GM23338 (cell line): ENCODE data around the gene CHIC2. TPM values are rescaled to one million over a fixed set of nuclear protein-coding genes. Genes with fewer than 3 reads are reported as not detected.

Experiments
- ATAC-seq: fragments of 200-7000 bp; cut with Tn5 transposase; 3 replicates; pipeline ENCODE4 v1.9.1; 2020
- DNase-seq: peaks from one replicate; pipeline ENCODE4 v3.0.0-alpha.2; 2015; ENCODE audit warnings: low spot score
- H2AFZ ChIP-seq: fragments of 200-600 bp; sonication (generic); 2 replicates; pipeline ENCODE4 v1.8.0; 2016; ENCODE audit warnings: antibody characterized with exemption, mild to moderate bottlenecking, moderate library complexity
- H3F3A ChIP-seq: fragments of 200-600 bp; sonication (generic); replicated peaks from 2 replicates; pipeline ENCODE4 v1.8.0; 2017; ENCODE audit warnings: antibody characterized with exemption, mixed run types, low read depth
- H3K27ac ChIP-seq: fragments of 200-600 bp; sonication (generic); 2 replicates; pipeline ENCODE4 v1.6.1; 2016; ENCODE audit warnings: low read depth
- H3K27me3 ChIP-seq: fragments of 200-600 bp; sonication (generic); 2 replicates; pipeline ENCODE4 v1.8.0; 2016; ENCODE audit warnings: mild to moderate bottlenecking, mixed run types, moderate library complexity; ENCODE audit not compliant: insufficient read depth
- H3K36me3 ChIP-seq: fragments of 200-600 bp; sonication (generic); 2 replicates; pipeline ENCODE4 v1.8.0; 2016; ENCODE audit warnings: mild to moderate bottlenecking; ENCODE audit not compliant: insufficient read depth
- H3K4me1 ChIP-seq: fragments of 200-600 bp; sonication (generic); 2 replicates; pipeline ENCODE4 v1.8.0; 2016; ENCODE audit warnings: mild to moderate bottlenecking, moderate library complexity; ENCODE audit not compliant: insufficient read depth
- H3K4me2 ChIP-seq: fragments of 200-600 bp; sonication (generic); 2 replicates; pipeline ENCODE4 v1.7.1; 2017; ENCODE audit warnings: mixed run types
- H3K4me3 ChIP-seq: fragments of 200-600 bp; sonication (generic); 2 replicates; pipeline ENCODE4 v1.6.1; 2016; ENCODE audit warnings: mixed run types
- H3K79me2 ChIP-seq: fragments of 200-600 bp; sonication (generic); replicated peaks from 2 replicates; pipeline ENCODE4 v1.8.0; 2017; ENCODE audit warnings: mild to moderate bottlenecking; ENCODE audit not compliant: insufficient read depth
- H3K9me2 ChIP-seq: fragments of 200-600 bp; sonication (generic); 2 replicates; pipeline ENCODE4 v1.8.0; 2017; ENCODE audit not compliant: insufficient read depth
- H4K20me1 ChIP-seq: fragments of 200-600 bp; sonication (generic); replicated peaks from 2 replicates; pipeline ENCODE4 v1.8.0; 2017; ENCODE audit warnings: mild to moderate bottlenecking; ENCODE audit not compliant: insufficient read depth
- H3K27ac Mint-ChIP-seq: 2 replicates; pipeline ENCODE4 v1.8.0; 2020; ENCODE audit warnings: inconsistent platforms, mild to moderate bottlenecking, moderate library complexity, mixed read lengths
- H3K27me3 Mint-ChIP-seq: 3 replicates; pipeline ENCODE4 v1.8.0; 2022; ENCODE audit warnings: low read depth, mild to moderate bottlenecking, moderate library complexity, mixed read lengths, inconsistent platforms; ENCODE audit not compliant: insufficient read depth, poor library complexity
- H3K36me3 Mint-ChIP-seq: 3 replicates; pipeline ENCODE4 v1.8.0; 2021; ENCODE audit warnings: low read depth, mild to moderate bottlenecking, inconsistent platforms, moderate library complexity, mixed read lengths
- H3K4me1 Mint-ChIP-seq: 3 replicates; pipeline ENCODE4 v1.8.0; 2020; ENCODE audit warnings: mild to moderate bottlenecking, inconsistent platforms, mixed read lengths
- H3K4me3 Mint-ChIP-seq: 3 replicates; pipeline ENCODE4 v1.8.0; 2021; ENCODE audit warnings: moderate library complexity, mild to moderate bottlenecking, inconsistent platforms, mixed read lengths
- H3K9me3 Mint-ChIP-seq: 3 replicates; pipeline ENCODE4 v1.8.0; 2020; ENCODE audit warnings: moderate library complexity, mild to moderate bottlenecking, inconsistent platforms, mixed read lengths
- CREB1 ChIP-seq: fragments of 250-450 bp; sonication (Bioruptor Pico); IDR thresholded peaks from 2 replicates; pipeline ENCODE4 v1.5.0; 2020; ENCODE audit warnings: low read depth, mild to moderate bottlenecking, moderate library complexity
- EZH2 ChIP-seq: fragments of 200-600 bp; sonication (generic); IDR thresholded peaks from one replicate; pipeline ENCODE4 v1.8.0; 2017; ENCODE audit warnings: antibody characterized with exemption, mild to moderate bottlenecking, low read depth; ENCODE audit not compliant: unreplicated experiment
- JUNB ChIP-seq: IDR thresholded peaks from one replicate; pipeline ENCODE4 v1.6.1; 2016; ENCODE audit warnings: antibody characterized with exemption; ENCODE audit not compliant: unreplicated experiment
- NANOG ChIP-seq: IDR thresholded peaks from 2 replicates; pipeline ENCODE4 v1.6.1; 2016; ENCODE audit warnings: antibody characterized with exemption, borderline replicate concordance
- POLR2AphosphoS5 ChIP-seq: IDR thresholded peaks from 2 replicates; pipeline ENCODE4 v1.6.1; 2016; ENCODE audit warnings: antibody characterized with exemption, low read depth
- ZNF114 ChIP-seq: fragments of 250-450 bp; sonication (Bioruptor Pico); IDR thresholded peaks from 2 replicates; pipeline ENCODE4 v1.5.0; 2020; ENCODE audit warnings: mild to moderate bottlenecking, moderate library complexity
- ZNF331 ChIP-seq: fragments of 250-450 bp; sonication (Bioruptor Pico); IDR thresholded peaks from 2 replicates; pipeline ENCODE4 v1.5.0; 2020; ENCODE audit warnings: low read depth, mild to moderate bottlenecking, moderate library complexity
- polyA plus RNA-seq: library from polyadenylated mRNA; unstranded; fragments of >200 nt; fragmentation: Nextera tagmentation; extraction: Ambion mirVana; gene quantifications from 2 replicates; pipeline ENCODE4 v1.2.1, GENCODE V29; 2016
- total RNA-seq: library from RNA; depleted of rRNA; stranded (reverse); fragments of >200 nt; shearing (Covaris generic); gene quantifications from 2 replicates; pipeline ENCODE4 v1.2.3, GENCODE V29; 2014
- TF ChIP-seq, protein P1 (sequence below): IDR thresholded peaks from one replicate; pipeline ENCODE4 v1.6.1; 2018; ENCODE audit warnings: antibody characterized with exemption; ENCODE audit not compliant: unreplicated experiment

Gene CHIC2
- total and polyA plus RNA-seq, 2 experiments from 2014 or later, result 17.2 to 18.3 TPM

DNA sequence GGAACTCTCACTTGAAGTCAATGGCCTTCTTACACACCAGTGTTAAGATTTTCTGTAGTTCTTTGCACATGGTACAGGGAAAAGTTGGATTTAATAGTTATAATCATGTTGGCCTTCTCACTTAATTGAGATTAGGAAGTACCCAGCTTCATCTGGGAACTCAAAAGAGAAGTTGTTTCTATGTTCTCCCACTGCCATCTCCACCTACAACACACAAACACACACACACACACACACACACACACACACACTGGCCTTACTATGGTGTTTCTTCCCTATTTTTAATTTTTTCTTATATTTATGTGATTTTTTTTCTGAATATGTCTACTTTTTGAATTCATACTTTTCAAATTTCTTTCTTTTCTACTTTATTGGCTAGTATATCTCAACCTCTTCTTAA, 10.0 kb upstream of the CHIC2 start:
- no peak overlapping the region for H3K4me3 ChIP-seq
- Mint-ChIP-seq H3K4me3 (no peak overlapping the region), H3K9me3 (no peaks in the 10 kb centered on the region), H3K27me3 (no peaks in the 10 kb centered on the region), H3K4me1 (peaks cover 2% of the 10 kb centered on the region; the same call in 1 of the 3 replicates), H3K36me3 (no peaks in the 10 kb centered on the region), H3K27ac (no peak overlapping the region)
- DNase-seq, result no peak
- no peak overlapping the region for H2AFZ ChIP-seq
- no peaks in the 10 kb centered on the region for H3K27me3 ChIP-seq
- no peaks in the 10 kb centered on the region for H3K4me1 ChIP-seq
- H3K36me3 ChIP-seq, result no peaks in the 10 kb centered on the region
- H3K9me2 ChIP-seq, result no peaks in the 10 kb centered on the region
- H3F3A ChIP-seq, result no peaks in the 10 kb centered on the region
- H3K27ac ChIP-seq, result no peak overlapping the region
- no peak for TF ChIP-seq CREB1 (CRISPR knock-in tag)
- TF ChIP-seq ZNF114 (CRISPR knock-in tag), result no peak
- H3K79me2 ChIP-seq, result no peaks in the 10 kb centered on the region
- H3K4me2 ChIP-seq, result no peak overlapping the region
- H4K20me1 ChIP-seq, result no peaks in the 10 kb centered on the region
- ATAC-seq, result no peak

DNA sequence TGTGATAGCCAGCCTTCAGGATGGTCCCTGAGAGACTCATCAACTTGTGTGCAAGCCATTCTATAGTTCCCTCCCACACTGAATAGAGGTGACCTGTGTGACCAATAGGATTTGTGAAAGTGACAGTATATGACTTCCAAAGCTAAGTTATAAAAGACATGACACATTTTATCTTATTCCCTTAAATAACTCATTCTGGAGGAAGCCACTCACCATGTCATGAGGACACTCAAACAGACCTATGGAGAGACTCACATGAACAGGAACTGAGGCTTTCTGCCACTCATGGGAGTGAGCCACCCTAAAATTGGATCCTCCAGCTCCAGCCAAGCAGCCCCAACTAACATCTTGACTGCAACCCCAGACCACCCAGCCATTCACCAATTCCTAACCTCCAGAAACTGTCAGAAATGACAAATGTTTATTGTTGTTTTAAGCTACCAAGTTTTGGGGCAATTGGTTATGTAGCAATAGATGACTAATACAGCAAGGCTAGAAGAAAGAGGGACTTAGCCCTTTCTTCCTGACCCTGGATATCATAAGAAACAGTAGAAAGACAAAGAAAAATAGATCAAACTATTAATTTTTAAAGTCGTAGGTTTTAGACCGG, 9.0 kb upstream of the CHIC2 start:
- Histone ChIP-seq H3K4me2 (no peak overlapping the region), H3K36me3 (no peaks in the 10 kb centered on the region), H3K27me3 (no peaks in the 10 kb centered on the region), H2AFZ (no peak overlapping the region), H3K4me1 (no peaks in the 10 kb centered on the region), H3K79me2 (no peaks in the 10 kb centered on the region), H3K27ac (no peak overlapping the region), H3K4me3 (no peak overlapping the region), H3K9me2 (no peaks in the 10 kb centered on the region), H3F3A (no peaks in the 10 kb centered on the region), H4K20me1 (no peaks in the 10 kb centered on the region)
- Mint-ChIP-seq H3K36me3 (no peaks in the 10 kb centered on the region), H3K27ac (no peak overlapping the region), H3K27me3 (no peaks in the 10 kb centered on the region), H3K9me3 (no peaks in the 10 kb centered on the region), H3K4me1 (peaks cover 2% of the 10 kb centered on the region; the same call in 1 of the 3 replicates), H3K4me3 (no peak overlapping the region)
- DNase-seq (no peak), ATAC-seq (no peak)
- TF ChIP-seq EZH2, result no peak
- no peak for TF ChIP-seq ZNF114 (CRISPR knock-in tag)

DNA sequence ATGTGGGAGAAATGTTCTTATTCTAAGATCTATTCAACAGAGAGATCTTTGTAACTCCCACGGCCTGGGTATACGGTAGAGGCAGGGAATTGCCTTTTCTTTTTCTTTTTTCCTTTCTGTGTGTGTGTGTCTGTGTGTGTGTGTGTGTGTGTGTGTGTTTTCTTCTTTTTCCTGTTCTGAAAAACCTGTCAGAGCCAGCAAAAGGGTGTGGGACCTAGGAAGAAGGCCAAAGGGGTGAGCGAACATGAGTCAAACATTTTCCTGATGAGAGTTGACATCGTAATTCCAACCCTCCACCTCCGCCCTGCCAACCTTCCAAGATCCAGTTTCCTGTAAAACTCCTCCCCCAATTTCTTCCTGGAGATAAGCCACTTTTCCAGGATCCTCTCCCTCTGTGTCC, 2.8 kb upstream of the CHIC2 start:
- no peak for ATAC-seq
- Histone ChIP-seq H3F3A (no peaks in the 10 kb centered on the region), H2AFZ (no peak overlapping the region), H4K20me1 (no peaks in the 10 kb centered on the region; the same call in 1 of the 2 replicates), H3K79me2 (peaks cover 17% of the 10 kb centered on the region), H3K4me1 (peaks cover 16% of the 10 kb centered on the region), H3K9me2 (no peaks in the 10 kb centered on the region), H3K4me3 (no peak overlapping the region), H3K4me2 (no peak overlapping the region), H3K27ac (no peak overlapping the region), H3K36me3 (no peaks in the 10 kb centered on the region), H3K27me3 (peaks cover 14% of the 10 kb centered on the region)
- H3K4me1 Mint-ChIP-seq, result peaks cover 15% of the 10 kb centered on the region; the same call in 2 of the 3 replicates
- no peak overlapping the region for H3K27ac Mint-ChIP-seq
- no peak for DNase-seq
- peaks cover 2% of the 10 kb centered on the region for H3K27me3 Mint-ChIP-seq
- no peak overlapping the region for H3K4me3 Mint-ChIP-seq
- H3K36me3 Mint-ChIP-seq, result no peaks in the 10 kb centered on the region; the same call in 2 of the 3 replicates
- no peaks in the 10 kb centered on the region for H3K9me3 Mint-ChIP-seq
- TF ChIP-seq ZNF114 (CRISPR knock-in tag), result no peak
- TF ChIP-seq, protein P1, sequence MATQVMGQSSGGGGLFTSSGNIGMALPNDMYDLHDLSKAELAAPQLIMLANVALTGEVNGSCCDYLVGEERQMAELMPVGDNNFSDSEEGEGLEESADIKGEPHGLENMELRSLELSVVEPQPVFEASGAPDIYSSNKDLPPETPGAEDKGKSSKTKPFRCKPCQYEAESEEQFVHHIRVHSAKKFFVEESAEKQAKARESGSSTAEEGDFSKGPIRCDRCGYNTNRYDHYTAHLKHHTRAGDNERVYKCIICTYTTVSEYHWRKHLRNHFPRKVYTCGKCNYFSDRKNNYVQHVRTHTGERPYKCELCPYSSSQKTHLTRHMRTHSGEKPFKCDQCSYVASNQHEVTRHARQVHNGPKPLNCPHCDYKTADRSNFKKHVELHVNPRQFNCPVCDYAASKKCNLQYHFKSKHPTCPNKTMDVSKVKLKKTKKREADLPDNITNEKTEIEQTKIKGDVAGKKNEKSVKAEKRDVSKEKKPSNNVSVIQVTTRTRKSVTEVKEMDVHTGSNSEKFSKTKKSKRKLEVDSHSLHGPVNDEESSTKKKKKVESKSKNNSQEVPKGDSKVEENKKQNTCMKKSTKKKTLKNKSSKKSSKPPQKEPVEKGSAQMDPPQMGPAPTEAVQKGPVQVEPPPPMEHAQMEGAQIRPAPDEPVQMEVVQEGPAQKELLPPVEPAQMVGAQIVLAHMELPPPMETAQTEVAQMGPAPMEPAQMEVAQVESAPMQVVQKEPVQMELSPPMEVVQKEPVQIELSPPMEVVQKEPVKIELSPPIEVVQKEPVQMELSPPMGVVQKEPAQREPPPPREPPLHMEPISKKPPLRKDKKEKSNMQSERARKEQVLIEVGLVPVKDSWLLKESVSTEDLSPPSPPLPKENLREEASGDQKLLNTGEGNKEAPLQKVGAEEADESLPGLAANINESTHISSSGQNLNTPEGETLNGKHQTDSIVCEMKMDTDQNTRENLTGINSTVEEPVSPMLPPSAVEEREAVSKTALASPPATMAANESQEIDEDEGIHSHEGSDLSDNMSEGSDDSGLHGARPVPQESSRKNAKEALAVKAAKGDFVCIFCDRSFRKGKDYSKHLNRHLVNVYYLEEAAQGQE, result no peak
- TF ChIP-seq CREB1 (CRISPR knock-in tag), result no peak
- TF ChIP-seq JUNB, result no peak
- TF ChIP-seq NANOG, result no peak
- no peak for TF ChIP-seq POLR2AphosphoS5
- TF ChIP-seq ZNF331 (CRISPR knock-in tag), result no peak
